Fibroblast of gingiva (primary cell): ENCODE data around the gene BTNL8.

Experiments
- DNase-seq: peaks from one replicate; pipeline ENCODE4 v3.0.0-alpha.2; 2011; ENCODE audit warnings: low read depth

BTNL8 gene, protein sequence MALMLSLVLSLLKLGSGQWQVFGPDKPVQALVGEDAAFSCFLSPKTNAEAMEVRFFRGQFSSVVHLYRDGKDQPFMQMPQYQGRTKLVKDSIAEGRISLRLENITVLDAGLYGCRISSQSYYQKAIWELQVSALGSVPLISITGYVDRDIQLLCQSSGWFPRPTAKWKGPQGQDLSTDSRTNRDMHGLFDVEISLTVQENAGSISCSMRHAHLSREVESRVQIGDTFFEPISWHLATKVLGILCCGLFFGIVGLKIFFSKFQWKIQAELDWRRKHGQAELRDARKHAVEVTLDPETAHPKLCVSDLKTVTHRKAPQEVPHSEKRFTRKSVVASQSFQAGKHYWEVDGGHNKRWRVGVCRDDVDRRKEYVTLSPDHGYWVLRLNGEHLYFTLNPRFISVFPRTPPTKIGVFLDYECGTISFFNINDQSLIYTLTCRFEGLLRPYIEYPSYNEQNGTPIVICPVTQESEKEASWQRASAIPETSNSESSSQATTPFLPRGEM

DNA sequence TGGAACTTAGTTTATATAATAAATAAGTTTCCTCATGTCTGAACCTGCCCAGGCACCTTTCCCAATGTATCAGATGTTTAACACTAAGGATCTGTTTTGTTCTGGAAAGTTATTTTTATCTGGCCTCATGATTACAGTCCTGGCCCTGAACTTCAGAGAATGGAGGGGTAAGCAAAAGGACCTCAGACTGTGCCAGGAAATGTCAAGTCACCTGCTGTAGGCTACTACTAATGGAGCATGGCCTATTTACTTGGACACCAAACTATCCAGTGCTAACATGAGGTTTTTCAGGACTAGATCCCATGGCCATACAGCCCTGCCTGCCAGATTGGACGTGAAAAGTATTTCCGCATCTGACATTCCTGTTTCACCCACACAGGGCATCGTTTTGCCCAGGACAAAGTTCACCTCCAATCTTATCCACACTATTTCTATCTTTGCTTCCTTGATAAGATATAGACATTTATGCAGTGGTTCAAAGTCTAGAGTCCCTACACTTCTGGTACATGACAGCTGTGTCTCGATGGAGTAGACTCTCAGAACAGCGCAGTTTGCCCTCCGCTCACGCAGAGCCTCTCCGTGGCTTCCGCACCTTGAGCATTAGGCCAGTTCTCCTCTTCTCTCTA is at the start of gene BTNL8:
Gene BTNL8, plus strand, starts transcription at position 539 of the 626 bp plus-strand sequence. CDS start 152 bp downstream, outside the sequence.
- no peak for DNase-seq

GRCh38 chr5:180849827-180850226 is 49.1 kb upstream of the BTNL8 start:
- DNase-seq, result no peak

DNA sequence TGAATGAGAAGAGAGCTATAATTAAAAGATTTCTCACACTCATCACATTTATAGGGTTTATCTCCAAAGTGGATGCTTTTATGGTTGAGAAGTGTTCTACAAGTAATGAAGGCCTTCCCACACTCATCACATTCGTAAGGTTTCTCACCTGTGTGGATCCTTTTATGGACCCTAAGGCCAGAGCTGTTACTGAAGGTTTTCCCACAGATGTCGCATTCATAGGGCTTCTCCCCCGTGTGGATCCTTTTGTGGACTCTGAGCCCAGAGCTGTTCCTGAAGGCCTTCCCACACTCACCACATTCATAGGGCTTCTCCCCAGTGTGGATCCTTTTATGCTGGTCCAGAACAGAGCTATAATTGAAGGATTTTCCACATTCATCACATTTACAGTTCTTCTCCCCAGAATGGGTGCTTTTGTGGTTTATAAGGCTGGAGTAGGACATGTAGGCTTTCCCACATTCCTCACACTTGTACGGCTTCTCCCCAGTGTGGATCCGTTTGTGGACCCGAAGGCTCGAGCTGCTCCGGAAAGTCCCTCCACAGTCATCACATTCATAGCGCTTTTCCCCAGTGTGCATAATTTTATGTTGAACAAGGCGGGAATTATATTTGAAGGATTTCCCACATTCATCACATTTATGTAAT is 48.4 kb upstream of the BTNL8 start:
- no peak for DNase-seq

- DNase-seq, result no peak
These were observed 46.5 kb upstream of the BTNL8 start for GRCh38 chr5:180852495-180852894.

DNA sequence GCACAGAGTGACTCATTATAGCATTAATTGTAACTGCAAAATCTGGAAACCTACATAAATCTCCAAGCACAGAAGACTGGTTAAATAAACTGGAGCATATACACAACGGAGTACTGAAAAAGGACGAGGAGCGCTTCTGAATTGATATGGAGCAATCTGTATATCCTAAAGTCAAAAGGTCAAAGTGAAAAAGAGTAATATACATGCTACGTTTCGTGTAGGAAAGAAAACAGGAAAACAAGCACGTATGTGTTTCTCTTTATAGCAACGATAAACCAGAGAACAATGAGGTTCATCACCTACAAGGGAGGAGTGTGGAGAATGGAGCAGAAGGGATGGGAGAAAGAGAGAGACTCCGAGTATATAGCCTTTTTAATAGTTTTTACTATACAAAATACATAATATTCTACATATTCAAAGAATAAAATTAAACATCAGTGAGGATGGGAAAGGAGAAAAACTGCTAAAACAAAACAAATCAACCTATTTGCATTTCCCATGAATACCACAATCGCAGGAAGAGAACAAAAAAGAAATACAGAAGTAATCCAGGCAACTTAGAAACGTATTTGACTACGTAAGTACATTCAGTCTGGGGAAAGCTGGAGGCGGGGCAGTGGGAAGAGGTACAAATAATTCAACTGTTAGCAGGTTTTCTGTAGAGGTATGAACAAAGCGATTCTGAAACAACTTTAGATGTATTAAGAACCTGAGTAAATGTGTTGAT is 45.7 kb upstream of the BTNL8 start:
- no peak for DNase-seq

DNA sequence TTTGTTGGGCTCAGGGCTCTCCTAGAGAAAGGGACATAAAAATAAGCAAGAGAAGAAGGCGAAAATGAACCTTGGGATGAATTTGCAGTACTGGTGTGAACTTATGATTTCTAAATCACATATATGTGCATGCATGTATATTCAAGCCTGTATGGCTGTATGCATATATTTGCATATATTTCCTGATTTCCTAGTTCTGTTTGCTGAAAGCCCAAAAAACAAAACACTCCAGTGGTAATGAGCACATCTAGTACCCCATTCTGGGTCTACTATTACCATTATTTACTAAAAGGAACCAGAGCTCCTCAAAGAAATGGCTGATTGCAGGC is 45.1 kb upstream of the BTNL8 start:
- no peak for DNase-seq

GRCh38 chr5:180858586-180858985 is 40.4 kb upstream of the BTNL8 start:
- DNase-seq, result no peak

DNA sequence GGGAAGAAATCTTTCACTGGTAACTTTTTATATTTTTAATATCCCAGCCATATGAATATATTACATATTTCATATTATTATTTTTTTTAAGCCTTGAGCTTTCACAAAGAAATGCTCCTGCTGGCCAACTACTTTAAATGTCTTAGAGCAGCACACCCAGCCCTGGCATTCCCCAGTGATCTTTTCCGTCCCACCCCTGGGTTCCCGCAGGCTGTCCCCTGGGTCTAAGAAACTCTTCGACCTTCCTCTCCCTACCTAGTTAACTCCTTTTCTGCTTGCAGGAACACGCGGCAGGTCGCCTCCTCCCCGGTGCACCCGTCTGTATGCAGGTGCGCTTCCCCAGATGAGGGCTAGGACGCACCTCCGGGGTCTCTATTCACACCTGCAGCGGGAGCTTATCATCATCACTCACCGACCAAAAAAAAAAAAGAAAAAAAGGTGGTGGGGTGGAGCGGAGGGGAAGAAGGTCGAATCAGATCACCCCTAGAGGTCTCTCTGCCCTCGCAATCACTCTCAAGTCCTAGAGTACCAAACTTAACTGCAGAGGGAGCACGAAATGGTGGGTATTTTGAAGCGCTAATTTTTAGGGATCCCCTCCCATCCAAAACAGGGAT is 38.6 kb upstream of the BTNL8 start:
- DNase-seq, result no peak

DNA sequence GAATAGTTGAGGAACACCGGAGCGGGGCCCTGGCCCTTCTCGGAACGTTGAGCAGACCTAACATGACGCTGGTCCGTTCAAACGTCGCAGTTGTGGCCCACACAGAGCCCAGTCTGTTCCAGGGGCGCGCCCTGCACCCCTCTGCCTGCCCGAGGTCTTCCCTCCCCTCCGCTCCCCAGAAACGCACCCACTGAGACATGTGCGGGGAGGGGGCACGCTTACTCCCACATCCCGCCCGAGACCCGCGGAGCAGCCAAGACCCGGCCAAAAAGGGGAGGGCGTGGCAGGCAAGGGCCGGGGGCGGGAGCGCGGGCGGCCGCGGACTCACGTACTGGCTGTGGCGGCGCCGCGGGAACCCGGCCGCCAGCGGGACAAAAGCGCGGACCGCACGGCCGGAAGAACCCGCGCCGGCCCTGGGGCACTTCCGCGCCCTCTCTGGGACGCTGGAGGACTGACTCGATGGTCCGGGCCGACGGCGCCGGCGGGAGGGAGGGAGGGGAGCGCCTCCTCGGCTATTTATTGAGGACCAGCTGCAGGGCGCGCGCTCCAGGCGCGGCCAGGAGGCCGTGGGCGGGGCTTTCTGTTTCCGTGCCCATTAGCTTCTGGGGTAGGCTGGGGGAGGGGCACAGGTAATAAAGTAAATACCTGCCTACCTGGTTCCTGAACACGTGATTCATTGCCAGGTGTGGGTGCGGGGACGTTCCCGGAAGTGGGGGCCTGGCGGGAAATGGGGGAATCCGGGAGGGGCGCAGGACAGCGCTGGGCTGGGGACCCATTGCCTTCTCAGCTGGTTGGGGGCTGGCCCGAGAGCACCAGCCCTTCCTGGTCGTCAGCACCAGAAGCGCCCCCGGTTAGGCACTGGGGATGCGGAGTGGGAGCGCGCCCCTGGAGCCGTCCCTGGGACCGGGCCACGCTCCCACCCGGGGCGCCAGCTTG is 37.8 kb upstream of the BTNL8 start, which contains the start of gene ZFP62:
Gene ZFP62, minus strand, starts transcription at position 390 of the 936 bp plus-strand sequence. Its CDS starts 57 bp downstream, at position 333.
- DNase-seq, result peak; percentile 91

DNA sequence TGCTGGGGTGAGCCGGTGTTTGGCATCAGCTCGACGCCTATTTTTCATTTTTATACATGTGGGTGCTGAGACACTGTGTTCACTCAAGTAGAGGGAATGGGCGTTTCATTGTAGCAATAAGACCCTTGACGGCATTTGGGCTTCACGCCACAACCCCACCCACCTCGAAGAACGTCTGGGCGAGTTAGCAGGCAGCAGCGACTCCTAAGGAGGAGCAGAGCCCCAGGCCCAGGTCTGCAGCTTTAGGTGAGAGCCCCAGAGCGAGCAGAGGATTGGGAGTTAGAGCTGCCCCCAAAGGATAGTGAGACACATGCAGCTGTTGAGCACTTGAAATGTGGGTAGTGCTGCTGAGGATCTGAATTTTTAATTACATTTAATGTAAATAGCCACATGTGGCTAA is 36.3 kb upstream of the BTNL8 start:
- no peak for DNase-seq

DNA sequence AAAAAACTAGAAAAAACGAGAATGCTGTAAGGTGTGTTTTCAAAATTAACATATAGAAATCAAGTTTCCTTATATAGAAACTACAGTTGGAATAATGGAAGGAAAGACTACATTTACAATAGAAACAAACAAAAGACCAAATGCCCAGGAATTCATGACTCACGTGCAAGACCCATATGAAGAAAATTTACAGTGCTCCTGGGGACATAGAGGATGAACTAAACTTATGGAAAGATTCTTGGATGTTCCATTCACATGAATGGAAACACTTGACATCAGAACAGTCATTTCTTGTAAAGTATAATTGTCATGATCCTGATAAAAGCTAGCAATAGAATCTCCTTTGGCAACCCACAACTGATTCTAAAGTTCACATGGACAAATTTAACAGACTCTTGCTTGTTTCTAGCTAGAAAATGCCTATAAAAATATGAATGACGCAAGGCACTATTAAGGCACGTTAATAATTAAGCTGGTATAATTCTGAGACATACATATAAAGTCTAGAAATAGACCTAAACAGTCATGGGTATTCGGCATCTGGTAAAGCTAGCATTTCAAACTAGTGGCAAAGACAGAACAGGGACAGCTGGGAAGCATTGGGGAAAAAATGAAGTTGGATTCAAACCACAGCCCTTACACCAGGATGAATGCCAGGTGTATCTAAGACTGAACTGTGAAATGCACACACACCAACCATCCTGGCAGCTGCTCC is 32.8 kb upstream of the BTNL8 start:
- no peak for DNase-seq

- no peak for DNase-seq
These were observed 32.0 kb upstream of the BTNL8 start for GRCh38 chr5:180866985-180867384.

DNA sequence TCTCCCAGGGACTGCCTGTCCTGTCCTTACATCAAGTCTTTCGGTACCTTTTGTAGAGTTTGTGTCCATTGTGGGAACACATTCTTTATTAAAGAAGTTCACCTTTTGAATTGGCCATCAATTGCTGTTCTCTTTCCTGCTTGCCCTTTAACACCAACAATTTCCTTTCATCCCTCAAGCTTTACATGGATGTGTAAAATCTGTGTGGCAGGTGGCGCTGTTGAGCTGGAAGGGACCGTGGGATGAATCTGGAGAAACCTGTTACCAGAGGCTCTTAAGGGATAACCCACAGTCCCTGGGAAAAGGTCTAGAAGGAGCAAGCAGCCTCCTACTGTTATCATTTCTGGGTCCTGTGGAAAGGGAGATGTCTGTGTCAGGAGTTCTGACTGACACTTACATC is 30.0 kb upstream of the BTNL8 start:
- DNase-seq, result peak; percentile 60

DNA sequence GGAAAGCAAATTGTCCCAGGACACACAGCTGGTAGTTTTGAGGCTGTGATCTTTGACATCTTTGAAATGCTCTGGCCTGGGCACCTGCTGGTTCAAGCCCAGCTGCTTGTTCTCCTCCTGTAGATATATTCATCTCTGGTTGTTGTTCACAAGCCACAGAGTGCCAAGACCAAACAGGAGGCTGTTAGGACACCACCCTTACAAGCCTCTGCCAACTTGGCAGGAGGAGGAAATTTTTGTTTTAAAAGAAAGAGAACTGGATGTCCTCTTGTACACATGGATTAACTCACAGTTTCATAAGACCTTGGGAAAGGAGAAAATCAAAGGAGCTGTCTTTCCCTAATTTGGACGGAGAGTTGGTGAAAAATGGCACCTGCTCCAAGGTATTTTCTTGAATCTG is 29.4 kb upstream of the BTNL8 start:
- peak; percentile 75 for DNase-seq

- no peak for DNase-seq
These were observed 28.5 kb upstream of the BTNL8 start for GRCh38 chr5:180870276-180871068.

- no peak for DNase-seq
These were observed 26.5 kb upstream of the BTNL8 start for GRCh38 chr5:180872419-180872818.

GRCh38 chr5:180873615-180874520 is 25.1 kb upstream of the BTNL8 start:
- no peak for DNase-seq
